ENCODE results near the gene ZNF146.
"Not testable (repeated sequence)": the region's sequence is repeated elsewhere in the genome, so short reads cannot be mapped to it uniquely, and the experiment has no call there.

Gene ZNF146

DNA sequence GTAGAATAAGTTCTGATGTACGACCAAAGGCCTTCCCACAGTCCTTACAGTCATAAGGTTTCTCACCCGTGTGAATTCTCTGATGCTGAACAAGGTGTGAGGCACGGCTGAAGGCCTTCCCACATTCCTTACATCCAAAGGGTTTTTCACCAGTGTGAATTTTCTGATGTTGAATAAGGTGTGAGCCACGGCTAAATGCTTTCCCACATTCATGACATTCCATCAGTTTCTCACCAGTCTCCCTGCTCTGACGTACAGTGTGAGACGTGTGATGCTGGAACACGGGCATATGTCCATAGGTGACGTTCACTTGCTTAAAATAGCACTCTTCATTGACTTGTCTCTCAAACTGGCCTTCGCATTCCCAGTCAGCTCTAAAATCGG, 31.7 kb upstream of the ZNF146 start:
- Histone ChIP-seq H3K27me3 (replicated peaks; ENCODE audit: control insufficient read depth, insufficient read depth, low read length) (no peaks in the 10 kb centered on the region), H3K36me3 (ENCODE audit: control insufficient read depth, insufficient read depth, low read length) (no peaks in the 10 kb centered on the region), H3K4me3 (replicated peaks; ENCODE audit: low read depth, low read length) (no peak overlapping the region)
- TF ChIP-seq, protein P1, sequence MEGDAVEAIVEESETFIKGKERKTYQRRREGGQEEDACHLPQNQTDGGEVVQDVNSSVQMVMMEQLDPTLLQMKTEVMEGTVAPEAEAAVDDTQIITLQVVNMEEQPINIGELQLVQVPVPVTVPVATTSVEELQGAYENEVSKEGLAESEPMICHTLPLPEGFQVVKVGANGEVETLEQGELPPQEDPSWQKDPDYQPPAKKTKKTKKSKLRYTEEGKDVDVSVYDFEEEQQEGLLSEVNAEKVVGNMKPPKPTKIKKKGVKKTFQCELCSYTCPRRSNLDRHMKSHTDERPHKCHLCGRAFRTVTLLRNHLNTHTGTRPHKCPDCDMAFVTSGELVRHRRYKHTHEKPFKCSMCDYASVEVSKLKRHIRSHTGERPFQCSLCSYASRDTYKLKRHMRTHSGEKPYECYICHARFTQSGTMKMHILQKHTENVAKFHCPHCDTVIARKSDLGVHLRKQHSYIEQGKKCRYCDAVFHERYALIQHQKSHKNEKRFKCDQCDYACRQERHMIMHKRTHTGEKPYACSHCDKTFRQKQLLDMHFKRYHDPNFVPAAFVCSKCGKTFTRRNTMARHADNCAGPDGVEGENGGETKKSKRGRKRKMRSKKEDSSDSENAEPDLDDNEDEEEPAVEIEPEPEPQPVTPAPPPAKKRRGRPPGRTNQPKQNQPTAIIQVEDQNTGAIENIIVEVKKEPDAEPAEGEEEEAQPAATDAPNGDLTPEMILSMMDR (IDR thresholded peaks at IDR 0.05; ENCODE audit: insufficient read depth, low read length, poor library complexity, severe bottlenecking): no peak
- DNase-seq (ENCODE audit: extremely low read depth, insufficient read length): no peak

DNA sequence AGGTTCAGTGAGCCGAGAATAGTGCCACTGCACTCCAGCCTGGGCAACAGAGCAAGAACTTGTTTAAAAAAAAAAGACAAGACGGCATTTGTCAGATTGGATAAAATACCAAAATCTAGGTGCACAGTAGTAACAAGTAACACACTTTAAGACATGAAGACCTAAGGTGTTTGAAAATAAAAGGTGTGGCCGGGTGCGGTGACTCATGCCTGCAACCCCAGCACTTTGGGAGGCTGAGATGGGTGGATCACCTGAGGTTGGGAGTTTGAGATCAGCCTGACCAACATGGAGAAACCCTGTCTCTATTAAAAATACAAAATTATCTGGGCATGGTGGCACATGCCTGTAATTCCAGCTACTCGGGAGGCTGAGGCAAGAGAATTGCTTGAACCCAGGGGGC, 28.2 kb upstream of the ZNF146 start:
- H3K4me3 ChIP-seq (replicated peaks; ENCODE audit: low read depth, low read length); H3K36me3 ChIP-seq (ENCODE audit: control insufficient read depth, insufficient read depth, low read length); H3K27me3 ChIP-seq (replicated peaks; ENCODE audit: control insufficient read depth, insufficient read depth, low read length); DNase-seq (ENCODE audit: extremely low read depth, insufficient read length): not testable (repeated sequence)

DNA sequence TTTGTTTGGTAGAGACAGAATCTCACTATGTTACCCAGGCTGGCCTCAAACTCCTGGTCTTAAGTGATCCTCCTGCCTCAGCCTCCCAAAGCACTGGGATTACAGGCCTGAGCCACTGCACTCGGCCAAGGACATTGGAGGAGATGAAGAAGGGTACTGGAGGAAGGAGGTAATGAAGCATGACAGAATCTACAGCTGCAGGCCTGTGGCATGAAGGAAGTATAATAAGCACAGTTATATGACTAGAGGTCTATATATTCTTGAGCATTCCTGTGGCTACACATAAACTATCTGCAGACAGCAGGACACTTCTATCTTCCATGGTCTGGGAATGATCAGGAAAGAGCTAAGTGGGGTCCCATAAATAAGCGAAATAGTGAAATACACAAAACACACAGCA, 18.7 kb upstream of the ZNF146 start:
- TF ChIP-seq, protein P1 (IDR thresholded peaks at IDR 0.05; ENCODE audit: insufficient read depth, low read length, poor library complexity, severe bottlenecking): no peak
- no peaks in the 10 kb centered on the region for H3K27me3 ChIP-seq (replicated peaks; ENCODE audit: control insufficient read depth, insufficient read depth, low read length)
- peak; percentile 45 for DNase-seq (ENCODE audit: extremely low read depth, insufficient read length)
- H3K4me3 ChIP-seq (replicated peaks; ENCODE audit: low read depth, low read length): no peak overlapping the region
- H3K36me3 ChIP-seq (ENCODE audit: control insufficient read depth, insufficient read depth, low read length): no peaks in the 10 kb centered on the region

DNA sequence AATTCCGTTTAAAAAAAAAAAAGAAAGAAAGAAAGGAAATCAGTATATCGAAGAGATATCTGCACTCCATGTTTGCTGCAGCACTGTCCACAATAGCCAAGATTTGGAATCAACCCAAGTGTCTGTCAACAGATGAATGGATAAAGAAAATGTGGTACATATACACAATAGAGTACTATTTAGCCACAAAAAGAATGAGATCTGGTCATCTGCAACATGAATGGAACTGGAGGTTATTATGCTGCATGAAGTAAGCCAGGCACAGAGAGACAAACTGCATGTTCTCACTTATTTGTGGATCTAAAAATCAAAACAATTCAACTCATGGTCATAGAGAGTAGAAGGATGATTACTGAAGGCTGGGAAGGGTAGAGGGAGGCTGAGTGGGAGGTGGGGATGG, 16.8 kb upstream of the ZNF146 start:
- Histone ChIP-seq H3K27me3 (replicated peaks; ENCODE audit: control insufficient read depth, insufficient read depth, low read length) (no peaks in the 10 kb centered on the region), H3K36me3 (ENCODE audit: control insufficient read depth, insufficient read depth, low read length) (no peaks in the 10 kb centered on the region), H3K4me3 (replicated peaks; ENCODE audit: low read depth, low read length) (no peak overlapping the region)
- DNase-seq (ENCODE audit: extremely low read depth, insufficient read length): no peak
- TF ChIP-seq, protein P1 (IDR thresholded peaks at IDR 0.05; ENCODE audit: insufficient read depth, low read length, poor library complexity, severe bottlenecking): no peak

DNA sequence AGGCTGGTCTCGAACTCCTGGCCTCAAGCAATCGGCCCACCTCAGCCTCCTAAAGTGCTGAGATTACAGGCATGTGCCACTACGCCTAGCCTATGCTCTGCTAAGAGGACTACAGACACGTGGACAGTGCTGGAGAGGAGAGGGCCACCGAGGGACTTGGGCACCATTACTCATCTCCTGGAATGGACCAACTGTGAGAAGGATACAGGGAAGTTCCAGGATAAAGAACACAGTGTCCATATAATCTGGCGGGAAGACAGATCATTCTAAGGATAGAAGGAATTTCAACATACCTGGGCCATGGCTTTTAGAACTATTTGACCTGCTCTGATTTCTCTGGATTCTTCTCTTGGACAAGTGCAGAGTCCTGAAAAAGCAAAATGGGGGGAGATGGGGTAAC, 13.2 kb upstream of the ZNF146 start:
- no peaks in the 10 kb centered on the region for H3K36me3 ChIP-seq (ENCODE audit: control insufficient read depth, insufficient read depth, low read length)
- H3K4me3 ChIP-seq (replicated peaks; ENCODE audit: low read depth, low read length): no peak overlapping the region
- H3K27me3 ChIP-seq (replicated peaks; ENCODE audit: control insufficient read depth, insufficient read depth, low read length): no peaks in the 10 kb centered on the region
- TF ChIP-seq, protein P1 (IDR thresholded peaks at IDR 0.05; ENCODE audit: insufficient read depth, low read length, poor library complexity, severe bottlenecking): no peak
- no peak for DNase-seq (ENCODE audit: extremely low read depth, insufficient read length)

DNA sequence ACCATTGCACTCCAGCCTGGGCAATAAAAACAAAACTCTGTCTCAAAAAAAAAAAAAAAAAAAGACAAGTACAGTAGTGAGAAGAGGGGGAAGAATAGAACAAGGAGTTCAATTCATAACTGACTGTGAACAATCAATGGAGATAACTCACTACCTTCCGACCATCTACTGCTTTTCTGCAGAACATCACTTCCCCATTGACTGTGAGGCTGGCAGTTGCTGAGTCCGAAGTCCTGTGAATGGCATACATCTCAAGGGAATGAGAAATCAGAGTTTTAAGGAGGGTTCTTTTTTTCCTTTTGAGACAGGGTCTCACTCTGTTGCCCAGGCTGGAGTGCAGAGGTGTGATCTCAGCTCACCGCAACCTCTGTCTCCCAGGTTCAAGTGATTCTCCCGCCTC, 11.6 kb upstream of the ZNF146 start:
- TF ChIP-seq, protein P1 (IDR thresholded peaks at IDR 0.05; ENCODE audit: insufficient read depth, low read length, poor library complexity, severe bottlenecking): no peak
- H3K4me3 ChIP-seq (replicated peaks; ENCODE audit: low read depth, low read length): no peak overlapping the region
- H3K36me3 ChIP-seq (ENCODE audit: control insufficient read depth, insufficient read depth, low read length): no peaks in the 10 kb centered on the region
- no peaks in the 10 kb centered on the region for H3K27me3 ChIP-seq (replicated peaks; ENCODE audit: control insufficient read depth, insufficient read depth, low read length)
- peak; percentile 33 for DNase-seq (ENCODE audit: extremely low read depth, insufficient read length)

Measured in GM06990 (cell line).